ENCODE data around the gene OR2AJ1.

Gene OR2AJ1

GRCh38 chr1:247962911-247963588 lies 38.4 kb downstream of the OR2AJ1 start:
- no peak for DNase-seq

GRCh38 chr1:247964933-247965332 lies 40.2 kb downstream of the OR2AJ1 start, which contains the start of gene OR2AK2:
Gene OR2AK2, plus strand, starts transcription at chr1:247965233. Its CDS starts 144 bp downstream, at chr1:247965377.
- DNase-seq, result no peak

- no peak for DNase-seq
Measured at GRCh38 chr1:247966532-247967204, 42.0 kb downstream of the OR2AJ1 start.

Data from islet precursor cell (in vitro differentiated cells).